Measurements from ENCODE around the gene NLGN1. TPM values are rescaled to one million over a fixed set of nuclear protein-coding genes. Genes with fewer than 3 reads are reported as not detected.

Gene NLGN1
- total RNA-seq, 1 donor from 2014 or later: 126 TPM

Small RNA genes lying within 50 kb of the gene (small RNA-seq; reads per million reads assigned to genes)
- 0.15 reads per million for gene RN7SKP234
